ENCODE data around the gene VPS35L.

VPS35L gene

GRCh38 chr16:19582050-19582831, 26.7 kb downstream of the VPS35L start:
- TF ChIP-seq CTCF (IDR thresholded peaks at IDR 0.05; ENCODE audit: extremely low read depth, missing control alignments), result no peak
- no peak for DNase-seq (ENCODE audit: low spot score)

GRCh38 chr16:19583665-19584300, 28.3 kb downstream of the VPS35L start:
- TF ChIP-seq CTCF (IDR thresholded peaks at IDR 0.05; ENCODE audit: extremely low read depth, missing control alignments), result no peak

GRCh38 chr16:19588661-19589060, 33.2 kb downstream of the VPS35L start:
- no peak for DNase-seq (ENCODE audit: low spot score)
- no peak for TF ChIP-seq CTCF (IDR thresholded peaks at IDR 0.05; ENCODE audit: extremely low read depth, missing control alignments)

More at GRCh38 chr16:19583665-19584300, 28.3 kb downstream of the VPS35L start:
- DNase-seq (ENCODE audit: low spot score), result no peak

- TF ChIP-seq CTCF (IDR thresholded peaks at IDR 0.05; ENCODE audit: extremely low read depth, missing control alignments), result no peak
- DNase-seq (ENCODE audit: low spot score), result no peak
These were observed 33.6 kb downstream of the VPS35L start for GRCh38 chr16:19589106-19589505.

GRCh38 chr16:19589771-19590302, 34.3 kb downstream of the VPS35L start:
- no peak for TF ChIP-seq CTCF (IDR thresholded peaks at IDR 0.05; ENCODE audit: extremely low read depth, missing control alignments)
- DNase-seq (ENCODE audit: low spot score), result no peak

GRCh38 chr16:19595043-19595767, 39.7 kb downstream of the VPS35L start:
- no peak for DNase-seq (ENCODE audit: low spot score)
- TF ChIP-seq CTCF (IDR thresholded peaks at IDR 0.05; ENCODE audit: extremely low read depth, missing control alignments), result no peak

Measured in GM20000 (cell line).